Tibial nerve (tissue), 4 donors: ENCODE results near the gene CFL1. TPM values are rescaled to one million over a fixed set of nuclear protein-coding genes. Genes with fewer than 3 reads are reported as not detected.

ENCODE experiments used
- DNase-seq, 2 donors: peaks; one replicate each; pipeline ENCODE4 v3.0.0-alpha.2; 2019; ENCODE audit warnings: low spot score in 2 of 2
- H3K27ac ChIP-seq, 4 donors: fragments of 200-600 bp; sonication (generic) in 3 of 4; one replicate each; pipeline ENCODE4 v1.5.1; 2017 to 2019; ENCODE audit warnings: mild to moderate bottlenecking in 1 of 4
- H3K27me3 ChIP-seq, 2 donors: fragments of 200-600 bp; sonication (generic) in 1 of 2; one replicate each; pipeline versions ENCODE4 v1.5.1 to v1.6.0; 2017 to 2019
- H3K36me3 ChIP-seq, 3 donors: fragments of 200-600 bp; sonication (generic); one replicate each; pipeline ENCODE4 v1.5.1; 2018 to 2019
- H3K4me1 ChIP-seq, 4 donors: fragments of 200-600 bp; sonication (generic) in 3 of 4; one replicate each; pipeline ENCODE4 v1.5.1; 2017 to 2019
- H3K4me3 ChIP-seq, 4 donors: fragments of 200-600 bp; sonication (generic) in 3 of 4; one replicate each; pipeline ENCODE4 v1.5.1; 2017 to 2019; ENCODE audit warnings: mild to moderate bottlenecking in 1 of 4, moderate library complexity in 1 of 4
- H3K9me3 ChIP-seq, 4 donors: fragments of 200-600 bp; sonication (generic) in 3 of 4; one replicate each; pipeline ENCODE4 v1.5.1; 2017 to 2019
- CTCF ChIP-seq, 5 experiments: fragments of 200-600 bp in 3 of 5; fragments of 450-650 bp in 2 of 5; sonication (generic) in 3 of 5; IDR thresholded peaks; one replicate each; pipeline ENCODE4 v1.5.1; 2016 to 2019; ENCODE audit warnings: antibody characterized with exemption in 5 of 5, mild to moderate bottlenecking in 3 of 5, moderate library complexity in 2 of 5
- EP300 ChIP-seq, 2 donors: sonication (generic); formaldehyde crosslinking; IDR thresholded peaks; one replicate each; pipeline ENCODE4 v1.6.1; 2017; ENCODE audit warnings: antibody characterized with exemption in 2 of 2, mild to moderate bottlenecking in 1 of 2
- POLR2A ChIP-seq, 2 donors: fragments of 450-650 bp; IDR thresholded peaks; one replicate each; pipeline ENCODE4 v1.6.1; 2017; ENCODE audit warnings: antibody characterized with exemption in 2 of 2, mild to moderate bottlenecking in 2 of 2, moderate library complexity in 2 of 2
- WGBS, 2 donors: methylation state at CpG; one replicate each; pipeline ENCODE4 v1.1.5; 2018; 5-methylcytosine and 5-hydroxymethylcytosine counted together
- total RNA-seq, 4 donors: library from RNA; depleted of rRNA; stranded (reverse); fragments of >200 nt; gene quantifications; one replicate each; pipeline ENCODE4 v1.1.0, GENCODE V29; 2016

CFL1 gene
- total RNA-seq, 4 donors from 2014 or later, result 461 to 881 (median 580) TPM

DNA sequence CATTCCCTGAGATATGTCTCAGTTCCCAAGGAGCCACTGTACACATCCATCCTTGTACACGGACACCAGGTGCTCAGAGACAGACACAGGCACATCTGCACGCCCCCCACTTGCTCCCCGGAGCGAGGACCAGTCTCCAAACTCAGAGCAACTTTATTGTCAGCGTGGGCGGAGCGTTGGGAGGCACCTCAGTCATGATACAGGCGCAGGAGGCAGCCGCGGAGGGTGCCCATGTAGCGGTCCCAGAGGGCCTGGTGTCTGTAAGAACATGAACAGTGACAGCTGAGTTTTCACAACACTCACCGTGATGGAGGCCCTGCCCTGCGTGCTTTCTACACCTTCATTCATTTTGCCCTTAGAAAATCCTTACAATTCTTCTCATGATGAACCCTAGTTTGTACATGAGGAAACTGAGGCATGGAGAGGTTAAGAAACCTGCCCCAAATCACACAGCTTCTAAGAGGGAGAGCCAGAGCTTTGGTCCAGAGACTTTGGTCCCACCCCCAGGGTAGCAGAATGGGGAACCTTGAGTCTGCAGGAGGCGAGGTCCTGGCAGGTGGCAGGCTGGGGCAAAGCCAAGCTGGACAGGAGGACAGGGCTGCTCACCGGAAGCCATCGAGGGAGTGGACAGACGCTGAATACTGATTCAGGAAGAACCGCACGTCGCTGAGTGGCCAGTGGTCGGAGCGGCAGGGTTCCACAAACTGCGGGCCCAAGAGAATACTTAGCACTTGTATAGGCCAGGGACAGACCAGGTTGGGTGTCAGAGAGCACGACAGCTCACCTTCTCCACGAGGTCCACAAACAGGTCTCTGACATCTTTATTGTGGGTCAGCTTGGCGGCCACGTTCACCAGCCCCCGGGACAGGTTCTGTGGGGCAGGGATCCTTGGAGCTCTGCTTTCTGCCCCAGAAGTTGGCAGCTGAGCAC, 26.1 kb upstream of the CFL1 start:
- DNase-seq, result no peak
- no peak for TF ChIP-seq POLR2A (IDR thresholded peaks at IDR 0.05)
- TF ChIP-seq CTCF (IDR thresholded peaks at IDR 0.05), result no peak
- TF ChIP-seq EP300 (IDR thresholded peaks at IDR 0.05), result no peak
- no peaks in the 10 kb centered on the region for H3K9me3 ChIP-seq
- peaks cover 0 to 30% (median 11%) of the 10 kb centered on the region in 4 donors for H3K4me1 ChIP-seq
- peaks cover 0 to 56% (median 0%) of the 10 kb centered on the region in 3 donors for H3K36me3 ChIP-seq
- 77 to 78% methylated on average over 28 of the region's 28 CpGs for WGBS, 2 donors
- peak overlapping the region in 2 of 4 donors; percentile 49 to 57 for H3K27ac ChIP-seq
- H3K27me3 ChIP-seq, result no peaks in the 10 kb centered on the region
- no peak overlapping the region for H3K4me3 ChIP-seq

GRCh38 chr11:65883058-65883761, 25.2 kb upstream of the CFL1 start:
- TF ChIP-seq POLR2A (IDR thresholded peaks at IDR 0.05), result no peak
- TF ChIP-seq EP300 (IDR thresholded peaks at IDR 0.05), result no peak
- no peak for TF ChIP-seq CTCF (IDR thresholded peaks at IDR 0.05)
- Histone ChIP-seq H3K36me3 (peaks cover 0 to 56% (median 0%) of the 10 kb centered on the region in 3 donors), H3K27ac (no peak overlapping the region), H3K27me3 (no peaks in the 10 kb centered on the region), H3K4me3 (no peak overlapping the region), H3K4me1 (peaks cover 0 to 26% (median 10%) of the 10 kb centered on the region in 4 donors), H3K9me3 (no peaks in the 10 kb centered on the region)
- WGBS, 2 donors, result 89 to 91% methylated on average over 10 to 13 of the region's 13 CpGs
- DNase-seq, result no peak

DNA sequence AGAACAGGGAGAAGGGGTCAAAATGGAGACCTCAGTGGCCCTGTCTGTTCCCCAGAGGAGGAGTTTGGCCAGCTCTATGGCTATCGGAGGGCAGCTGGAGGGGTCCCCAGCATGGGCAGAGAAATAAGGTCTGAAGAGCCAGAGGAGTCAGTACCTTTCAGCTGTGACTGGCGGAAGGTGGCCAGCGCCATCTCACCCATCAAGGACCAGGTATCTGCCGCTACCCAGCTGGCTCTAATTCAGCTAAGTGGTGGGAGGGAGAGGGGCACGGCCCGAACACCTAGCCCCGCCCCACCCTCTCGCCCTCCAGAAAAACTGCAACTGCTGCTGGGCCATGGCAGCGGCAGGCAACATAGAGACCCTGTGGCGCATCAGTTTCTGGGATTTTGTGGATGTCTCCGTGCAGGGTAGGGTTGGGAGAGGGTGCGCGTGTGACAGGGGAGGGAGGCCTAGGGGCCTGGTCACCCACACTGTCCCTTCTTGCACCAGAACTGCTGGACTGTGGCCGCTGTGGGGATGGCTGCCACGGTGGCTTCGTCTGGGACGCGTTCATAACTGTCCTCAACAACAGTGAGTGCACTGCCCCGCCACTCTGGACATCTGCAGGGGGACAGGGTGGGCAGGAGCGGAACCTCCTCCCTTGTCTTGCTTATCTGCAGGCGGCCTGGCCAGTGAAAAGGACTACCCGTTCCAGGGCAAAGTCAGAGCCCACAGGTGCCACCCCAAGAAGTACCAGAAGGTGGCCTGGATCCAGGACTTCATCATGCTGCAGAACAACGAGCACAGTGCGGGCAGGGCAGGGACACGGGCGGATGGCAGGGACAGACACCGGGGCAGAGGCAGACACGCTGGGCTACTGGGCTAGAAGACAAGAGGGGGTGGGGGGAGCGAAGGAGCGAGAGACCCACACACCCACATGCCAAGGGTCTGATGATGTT, 24.4 kb upstream of the CFL1 start:
- DNase-seq, result no peak
- Histone ChIP-seq H3K27ac (no peak overlapping the region), H3K4me3 (no peak overlapping the region), H3K9me3 (no peaks in the 10 kb centered on the region), H3K27me3 (no peaks in the 10 kb centered on the region), H3K4me1 (peaks cover 0 to 19% (median 4%) of the 10 kb centered on the region in 4 donors), H3K36me3 (peaks cover 0 to 55% (median 0%) of the 10 kb centered on the region in 3 donors)
- no peak for TF ChIP-seq EP300 (IDR thresholded peaks at IDR 0.05)
- TF ChIP-seq CTCF (IDR thresholded peaks at IDR 0.05), result no peak
- TF ChIP-seq POLR2A (IDR thresholded peaks at IDR 0.05), result no peak
- 91% methylated on average over 29 of the region's 30 CpGs for WGBS, 2 donors

DNA sequence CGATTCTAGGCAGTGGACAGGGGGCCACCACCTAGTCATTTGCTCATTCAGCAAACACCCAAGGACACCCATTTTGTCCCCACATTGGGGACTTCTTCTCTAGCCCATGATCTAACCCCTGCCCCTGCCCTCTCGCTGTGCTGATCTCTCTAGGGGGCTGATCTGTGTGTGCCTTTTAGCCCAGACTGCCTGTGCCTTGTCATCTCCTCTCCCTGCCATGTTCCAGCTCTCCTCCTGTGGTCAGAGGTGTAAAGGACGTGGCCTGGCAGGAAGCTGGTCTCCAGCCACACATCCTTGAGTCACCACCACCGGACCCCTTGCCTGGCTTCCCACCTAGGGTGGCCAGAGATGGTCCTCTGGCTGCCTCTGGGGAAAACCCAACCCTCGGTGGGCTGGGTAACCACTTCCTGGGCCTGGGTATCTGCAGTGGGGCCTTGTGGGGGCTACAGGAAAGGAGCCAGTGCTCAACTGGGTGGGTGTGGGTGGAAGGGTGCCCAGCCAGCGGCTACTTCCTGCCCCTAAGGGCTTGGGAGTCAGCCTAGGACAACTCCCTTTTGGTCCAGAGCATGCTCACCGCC, 23.0 kb upstream of the CFL1 start:
- Histone ChIP-seq H3K36me3 (peaks cover 0 to 41% (median 0%) of the 10 kb centered on the region in 3 donors), H3K4me3 (no peak overlapping the region), H3K27me3 (no peaks in the 10 kb centered on the region), H3K27ac (no peak overlapping the region), H3K9me3 (no peaks in the 10 kb centered on the region), H3K4me1 (peaks cover 0 to 9% (median 3%) of the 10 kb centered on the region in 4 donors)
- TF ChIP-seq EP300 (IDR thresholded peaks at IDR 0.05) (no peak), CTCF (IDR thresholded peaks at IDR 0.05) (no peak), POLR2A (IDR thresholded peaks at IDR 0.05) (no peak)
- no peak for DNase-seq
- WGBS, 2 donors, result 52 to 66% methylated on average over 7 of the region's 7 CpGs
